Vagina (tissue), 2 donors: ENCODE results near the gene VPS18. TPM values are rescaled to one million over a fixed set of nuclear protein-coding genes. Genes with fewer than 3 reads are reported as not detected.

Experiments used
- DNase-seq, 2 donors: peaks; one replicate each; pipeline ENCODE4 v3.0.0-alpha.2; 2017; ENCODE audit errors: extremely low spot score in 2 of 2
- H3K27ac ChIP-seq: fragments of 200-600 bp; sonication (generic); one replicate; pipeline ENCODE4 v1.5.1; 2019
- H3K27me3 ChIP-seq: fragments of 200-600 bp; sonication (generic); one replicate; pipeline ENCODE4 v1.5.1; 2019
- H3K36me3 ChIP-seq, 2 donors: fragments of 200-600 bp; sonication (generic); one replicate each; pipeline ENCODE4 v1.5.1; 2017 to 2019
- H3K4me1 ChIP-seq: fragments of 200-600 bp; sonication (generic); one replicate; pipeline ENCODE4 v1.5.1; 2019
- H3K4me3 ChIP-seq, 2 donors: fragments of 200-600 bp; sonication (generic); 1 replicate in 1 of 2; 2 replicates in 1 of 2; pipeline ENCODE4 v1.5.1; 2016 to 2019
- H3K9me3 ChIP-seq: fragments of 200-600 bp; sonication (generic); one replicate; pipeline ENCODE4 v1.5.1; 2019
- POLR2A ChIP-seq, 2 donors: fragments of 450-650 bp; IDR thresholded peaks; one replicate each; pipeline ENCODE4 v1.6.1; 2017; ENCODE audit warnings: antibody characterized with exemption in 2 of 2, mild to moderate bottlenecking in 2 of 2, moderate library complexity in 2 of 2
- POLR2AphosphoS5 ChIP-seq, 2 donors: sonication (generic); formaldehyde crosslinking; IDR thresholded peaks; one replicate each; pipeline ENCODE4 v1.9.0; 2017; ENCODE audit warnings: antibody characterized with exemption in 2 of 2, mild to moderate bottlenecking in 2 of 2, low read depth in 1 of 2; ENCODE audit not compliant: insufficient read depth in 1 of 2
- intact Hi-C: fragments of 100-400 bp; cut with DNase I; formaldehyde crosslinking; loops from one replicate; pipeline ENCODE4 v1.15.1; 2023
- total RNA-seq: library from RNA; depleted of rRNA; stranded (reverse); fragments of >200 nt; gene quantifications from one replicate; pipeline ENCODE4 v1.2.3, GENCODE V29; 2016
- TF ChIP-seq, protein P1 (sequence below), 3 experiments: fragments of 450-650 bp in 2 of 3; fragments of 200-600 bp in 1 of 3; sonication (generic) in 1 of 3; IDR thresholded peaks; one replicate each; pipeline ENCODE4 v1.5.1; 2017 to 2019; ENCODE audit warnings: antibody characterized with exemption in 3 of 3, mild to moderate bottlenecking in 2 of 3, moderate library complexity in 2 of 3

The VPS18 gene
- total RNA-seq, 1 donor from 2014 or later = 21.4 TPM

GRCh38 chr15:40922608-40923005 lies 28.4 kb downstream of the VPS18 start:
- no peak overlapping the region for H3K27ac ChIP-seq
- peaks cover 11% of the 10 kb centered on the region for H3K27me3 ChIP-seq
- TF ChIP-seq POLR2A (IDR thresholded peaks at IDR 0.05) (no peak), POLR2AphosphoS5 (IDR thresholded peaks at IDR 0.05; ENCODE audit: insufficient read depth in 1 of 2, low read depth in 1 of 2) (no peak)
- TF ChIP-seq, protein P1, sequence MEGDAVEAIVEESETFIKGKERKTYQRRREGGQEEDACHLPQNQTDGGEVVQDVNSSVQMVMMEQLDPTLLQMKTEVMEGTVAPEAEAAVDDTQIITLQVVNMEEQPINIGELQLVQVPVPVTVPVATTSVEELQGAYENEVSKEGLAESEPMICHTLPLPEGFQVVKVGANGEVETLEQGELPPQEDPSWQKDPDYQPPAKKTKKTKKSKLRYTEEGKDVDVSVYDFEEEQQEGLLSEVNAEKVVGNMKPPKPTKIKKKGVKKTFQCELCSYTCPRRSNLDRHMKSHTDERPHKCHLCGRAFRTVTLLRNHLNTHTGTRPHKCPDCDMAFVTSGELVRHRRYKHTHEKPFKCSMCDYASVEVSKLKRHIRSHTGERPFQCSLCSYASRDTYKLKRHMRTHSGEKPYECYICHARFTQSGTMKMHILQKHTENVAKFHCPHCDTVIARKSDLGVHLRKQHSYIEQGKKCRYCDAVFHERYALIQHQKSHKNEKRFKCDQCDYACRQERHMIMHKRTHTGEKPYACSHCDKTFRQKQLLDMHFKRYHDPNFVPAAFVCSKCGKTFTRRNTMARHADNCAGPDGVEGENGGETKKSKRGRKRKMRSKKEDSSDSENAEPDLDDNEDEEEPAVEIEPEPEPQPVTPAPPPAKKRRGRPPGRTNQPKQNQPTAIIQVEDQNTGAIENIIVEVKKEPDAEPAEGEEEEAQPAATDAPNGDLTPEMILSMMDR (IDR thresholded peaks at IDR 0.05) = no peak
- no peak overlapping the region for H3K4me3 ChIP-seq
- no peak for DNase-seq
- peaks cover 22% of the 10 kb centered on the region for H3K4me1 ChIP-seq
- no peaks in the 10 kb centered on the region for H3K36me3 ChIP-seq
- intact Hi-C loops = no loop called here
- no peaks in the 10 kb centered on the region for H3K9me3 ChIP-seq

- no peaks in the 10 kb centered on the region for H3K9me3 ChIP-seq
- no peak overlapping the region for H3K4me3 ChIP-seq
- peaks cover 32% of the 10 kb centered on the region for H3K4me1 ChIP-seq
- no peak overlapping the region for H3K27ac ChIP-seq
- no peaks in the 10 kb centered on the region for H3K36me3 ChIP-seq
- no peak for TF ChIP-seq POLR2A (IDR thresholded peaks at IDR 0.05)
- no peak for TF ChIP-seq POLR2AphosphoS5 (IDR thresholded peaks at IDR 0.05; ENCODE audit: insufficient read depth in 1 of 2, low read depth in 1 of 2)
- TF ChIP-seq, protein P1 (IDR thresholded peaks at IDR 0.05) = no peak
- DNase-seq = no peak
- intact Hi-C loops = no loop called here
- peaks cover 12% of the 10 kb centered on the region for H3K27me3 ChIP-seq
These were observed 29.3 kb downstream of the VPS18 start for GRCh38 chr15:40923551-40923950.

GRCh38 chr15:40925495-40925862 lies 31.2 kb downstream of the VPS18 start:
- TF ChIP-seq, protein P1 (IDR thresholded peaks at IDR 0.05) = no peak
- TF ChIP-seq POLR2A (IDR thresholded peaks at IDR 0.05) = no peak
- no peak for TF ChIP-seq POLR2AphosphoS5 (IDR thresholded peaks at IDR 0.05; ENCODE audit: insufficient read depth in 1 of 2, low read depth in 1 of 2)
- Histone ChIP-seq H3K9me3 (no peaks in the 10 kb centered on the region), H3K27me3 (peaks cover 12% of the 10 kb centered on the region), H3K27ac (no peak overlapping the region), H3K4me1 (peaks cover 51% of the 10 kb centered on the region), H3K4me3 (peak overlapping the region; percentile 18 to 21), H3K36me3 (no peaks in the 10 kb centered on the region)
- DNase-seq = no peak
- intact Hi-C loops = no loop called here

DNA sequence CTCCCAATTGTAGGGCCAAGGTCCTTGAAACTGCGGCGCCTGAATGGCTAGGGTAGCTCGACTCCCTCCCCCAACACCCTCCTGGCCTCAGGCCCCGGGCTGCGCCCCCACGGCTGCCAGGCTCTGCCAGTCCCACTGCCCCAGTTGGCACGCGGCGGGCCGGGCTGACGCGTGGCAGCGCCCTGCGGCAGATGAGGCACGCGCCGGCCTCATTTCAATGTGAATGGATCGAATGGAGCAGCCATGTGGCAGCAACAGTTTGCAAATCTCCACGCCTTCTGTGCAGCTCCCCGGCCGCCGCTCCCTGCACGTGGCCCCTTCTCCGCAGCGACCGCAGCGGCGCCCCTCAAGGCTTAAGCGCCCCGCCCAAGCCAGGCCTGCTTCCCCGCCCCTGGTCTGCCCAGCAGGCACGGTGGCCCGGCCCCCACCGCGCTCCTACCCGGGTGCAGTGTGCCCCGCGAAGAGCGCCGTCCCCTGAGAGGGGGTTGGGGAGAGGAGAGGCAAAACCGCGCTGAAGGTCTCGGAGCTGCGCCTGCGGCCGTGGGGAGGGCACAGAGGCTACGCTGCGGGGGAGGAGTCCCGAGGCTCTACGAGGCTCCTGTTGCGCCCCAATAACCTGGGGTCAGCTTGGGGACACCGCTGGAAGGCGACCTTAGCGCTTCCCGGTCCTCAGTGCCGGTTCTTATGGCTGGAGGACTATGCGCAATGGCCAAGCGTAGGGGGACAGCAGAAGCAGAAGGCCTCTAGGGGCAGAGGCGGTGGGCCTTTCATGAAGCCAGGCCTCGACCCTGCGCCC lies 31.8 kb downstream of the VPS18 start:
- Histone ChIP-seq H3K4me3 (peak overlapping the region; percentile 18 to 21), H3K27ac (no peak overlapping the region), H3K36me3 (no peaks in the 10 kb centered on the region), H3K27me3 (peaks cover 12% of the 10 kb centered on the region), H3K4me1 (peaks cover 57% of the 10 kb centered on the region), H3K9me3 (no peaks in the 10 kb centered on the region)
- DNase-seq = no peak
- TF ChIP-seq POLR2A (IDR thresholded peaks at IDR 0.05) = no peak
- TF ChIP-seq, protein P1 (IDR thresholded peaks at IDR 0.05) = no peak
- TF ChIP-seq POLR2AphosphoS5 (IDR thresholded peaks at IDR 0.05; ENCODE audit: insufficient read depth in 1 of 2, low read depth in 1 of 2) = no peak
- intact Hi-C loops = no loop called here
